H9 (cell line): ENCODE data around the gene NKAIN2. TPM values are rescaled to one million over a fixed set of nuclear protein-coding genes. Genes with fewer than 3 reads are reported as not detected.

Source experiments
- DNase-seq: peaks from one replicate; pipeline ENCODE4 v3.0.0-alpha.2; 2017
- H2AFZ ChIP-seq: one replicate; pipeline ENCODE4 v1.6.1; 2013; ENCODE audit warnings: mild to moderate bottlenecking, low read length, control low read depth, moderate library complexity
- H2AK5ac ChIP-seq: 2 replicates; pipeline ENCODE4 v1.6.1; 2013; ENCODE audit warnings: low read length, control low read depth, mixed read lengths; ENCODE audit not compliant: insufficient read length
- H2BK120ac ChIP-seq: one replicate; pipeline ENCODE4 v1.6.1; 2013; ENCODE audit warnings: low read depth, mild to moderate bottlenecking, low read length, control low read depth, inconsistent platforms; ENCODE audit not compliant: poor library complexity, severe bottlenecking
- H2BK12ac ChIP-seq: 2 replicates; pipeline ENCODE4 v1.6.1; 2013; ENCODE audit warnings: low read length, control low read depth, mixed read lengths, low read depth; ENCODE audit not compliant: insufficient read length
- H2BK15ac ChIP-seq: 2 replicates; pipeline ENCODE4 v1.6.1; 2013; ENCODE audit warnings: low read depth, low read length, control low read depth
- H2BK20ac ChIP-seq: one replicate; pipeline ENCODE4 v1.6.1; 2013; ENCODE audit warnings: low read depth, mild to moderate bottlenecking, low read length, control low read depth, inconsistent platforms; ENCODE audit not compliant: poor library complexity, severe bottlenecking
- H2BK5ac ChIP-seq: 2 replicates; pipeline ENCODE4 v1.6.1; 2013; ENCODE audit warnings: low read length, control low read depth, mixed read lengths; ENCODE audit not compliant: insufficient read length
- H3K14ac ChIP-seq: 2 replicates; pipeline ENCODE4 v1.6.1; 2013; ENCODE audit warnings: low read length, control low read depth; ENCODE audit not compliant: insufficient read depth
- H3K18ac ChIP-seq: 2 replicates; pipeline ENCODE4 v1.6.1; 2013; ENCODE audit warnings: low read depth, mild to moderate bottlenecking, mixed read lengths, low read length, control low read depth; ENCODE audit not compliant: insufficient read length
- H3K23ac ChIP-seq: 2 replicates; pipeline ENCODE4 v1.6.1; 2013; ENCODE audit warnings: low read length, control low read depth, mixed read lengths, low read depth; ENCODE audit not compliant: insufficient read length
- H3K23me2 ChIP-seq: 2 replicates; pipeline ENCODE4 v1.6.1; 2013; ENCODE audit warnings: low read depth, mild to moderate bottlenecking, mixed read lengths, low read length, control low read depth; ENCODE audit not compliant: insufficient read length, poor library complexity, severe bottlenecking
- H3K27ac ChIP-seq: 2 replicates; pipeline ENCODE4 v1.5.1; 2013; ENCODE audit warnings: low read length, control low read depth, mixed read lengths, low read depth; ENCODE audit not compliant: insufficient read length
- H3K27me3 ChIP-seq: 2 replicates; pipeline ENCODE4 v1.6.1; 2013; ENCODE audit warnings: low read length, control low read depth, inconsistent platforms; ENCODE audit not compliant: insufficient read depth
- H3K4ac ChIP-seq: 2 replicates; pipeline ENCODE4 v1.6.1; 2013; ENCODE audit warnings: low read depth, mild to moderate bottlenecking, control low read depth, inconsistent platforms, low read length, moderate library complexity
- H3K4me1 ChIP-seq: 2 replicates; pipeline ENCODE4 v1.6.1; 2013; ENCODE audit warnings: low read length, control low read depth, inconsistent platforms; ENCODE audit not compliant: insufficient read depth
- H3K4me2 ChIP-seq: 2 replicates; pipeline ENCODE4 v1.6.1; 2013; ENCODE audit warnings: low read length, control low read depth, mixed read lengths; ENCODE audit not compliant: insufficient read length, insufficient read depth
- H3K56ac ChIP-seq: 2 replicates; pipeline ENCODE4 v1.6.1; 2013; ENCODE audit warnings: low read depth, mild to moderate bottlenecking, mixed read lengths, low read length, control low read depth; ENCODE audit not compliant: insufficient read length
- H3K79me1 ChIP-seq: 2 replicates; pipeline ENCODE4 v1.6.1; 2013; ENCODE audit warnings: low read depth, mild to moderate bottlenecking, moderate library complexity, low read length, control low read depth, inconsistent platforms; ENCODE audit not compliant: insufficient read depth, poor library complexity, severe bottlenecking
- H3K79me2 ChIP-seq: 2 replicates; pipeline ENCODE4 v1.6.1; 2013; ENCODE audit warnings: low read length, control low read depth, inconsistent platforms; ENCODE audit not compliant: insufficient read depth
- H3K9ac ChIP-seq: 2 replicates; pipeline ENCODE4 v1.6.1; 2013; ENCODE audit warnings: low read length, control low read depth, mixed read lengths; ENCODE audit not compliant: insufficient read length; ENCODE audit errors: extremely low read depth
- H3K9me3 ChIP-seq: one replicate; pipeline ENCODE4 v1.6.1; 2013; ENCODE audit warnings: low read depth, low read length, inconsistent platforms; ENCODE audit not compliant: control insufficient read depth
- H3T11ph ChIP-seq: one replicate; pipeline ENCODE4 v1.6.1; 2013; ENCODE audit warnings: mild to moderate bottlenecking, low read length, control low read depth, inconsistent platforms
- H4K20me1 ChIP-seq: one replicate; pipeline ENCODE4 v1.6.1; 2013; ENCODE audit not compliant: control insufficient read depth, insufficient read length, insufficient read depth
- H4K5ac ChIP-seq: 2 replicates; pipeline ENCODE4 v1.6.1; 2013; ENCODE audit warnings: low read depth, mild to moderate bottlenecking, mixed read lengths, low read length, control low read depth; ENCODE audit not compliant: insufficient read length
- H4K8ac ChIP-seq: replicated peaks from 2 replicates; pipeline ENCODE4 v1.6.1; 2013; ENCODE audit warnings: low read length, control low read depth, mixed read lengths, low read depth; ENCODE audit not compliant: insufficient read length
- H4K91ac ChIP-seq: 2 replicates; pipeline ENCODE4 v1.6.1; 2013; ENCODE audit warnings: low read depth, mild to moderate bottlenecking, moderate library complexity, mixed read lengths, low read length, control low read depth; ENCODE audit not compliant: insufficient read length
- H3K27ac Mint-ChIP-seq, 3 experiments: 2 replicates in 2 of 3; 3 replicates in 1 of 3; pipeline ENCODE4 v1.8.0; 2020 to 2021; ENCODE audit warnings: mixed read lengths in 3 of 3, mild to moderate bottlenecking in 1 of 3, moderate library complexity in 1 of 3
- H3K27me3 Mint-ChIP-seq: 2 replicates; pipeline ENCODE4 v1.8.0; 2021; ENCODE audit warnings: low read depth, mild to moderate bottlenecking, moderate library complexity, mixed read lengths
- H3K36me3 Mint-ChIP-seq, 3 experiments: 2 replicates in 2 of 3; 3 replicates in 1 of 3; pipeline ENCODE4 v1.8.0; 2020 to 2021; ENCODE audit warnings: low read depth in 3 of 3, mixed read lengths in 3 of 3; ENCODE audit not compliant: insufficient read depth in 1 of 3
- H3K4me1 Mint-ChIP-seq, 2 experiments: 2 replicates each; pipeline ENCODE4 v1.8.0; 2020; ENCODE audit warnings: mixed read lengths in 2 of 2
- H3K4me3 Mint-ChIP-seq, 2 experiments: 2 replicates in 1 of 2; 3 replicates in 1 of 2; pipeline ENCODE4 v1.8.0; 2020 to 2021; ENCODE audit warnings: mild to moderate bottlenecking in 2 of 2, mixed read lengths in 2 of 2, moderate library complexity in 1 of 2
- H3K9me3 Mint-ChIP-seq, 2 experiments: 2 replicates in 1 of 2; 3 replicates in 1 of 2; pipeline ENCODE4 v1.8.0; 2020; ENCODE audit warnings: mild to moderate bottlenecking in 2 of 2, mixed read lengths in 2 of 2, moderate library complexity in 1 of 2
- WGBS: extraction: QIAGEN DNeasy Blood & Tissue Kit; methylation state at CpG from one replicate; pipeline ENCODE4 v1.1.7; 2013; ENCODE audit warnings: missing lambda C conversion rate, low lambda C conversion rate, mixed read lengths; ENCODE audit not compliant: insufficient read length; ENCODE audit errors: extremely low coverage; 5-methylcytosine and 5-hydroxymethylcytosine counted together
- total RNA-seq: library from RNA; stranded (reverse); gene quantifications from 2 replicates; pipeline ENCODE4 v1.2.1, GENCODE V29; 2021
- TF ChIP-seq, protein P1 (sequence below): fragments of 200-600 bp; sonication (generic); conservative IDR thresholded peaks from 3 replicates; pipeline ENCODE4 v1.8.0; 2021; ENCODE audit warnings: antibody characterized with exemption, mild to moderate bottlenecking

The NKAIN2 gene
- total RNA-seq, 1 experiment from 2014 or later, result 0.17 TPM

DNA sequence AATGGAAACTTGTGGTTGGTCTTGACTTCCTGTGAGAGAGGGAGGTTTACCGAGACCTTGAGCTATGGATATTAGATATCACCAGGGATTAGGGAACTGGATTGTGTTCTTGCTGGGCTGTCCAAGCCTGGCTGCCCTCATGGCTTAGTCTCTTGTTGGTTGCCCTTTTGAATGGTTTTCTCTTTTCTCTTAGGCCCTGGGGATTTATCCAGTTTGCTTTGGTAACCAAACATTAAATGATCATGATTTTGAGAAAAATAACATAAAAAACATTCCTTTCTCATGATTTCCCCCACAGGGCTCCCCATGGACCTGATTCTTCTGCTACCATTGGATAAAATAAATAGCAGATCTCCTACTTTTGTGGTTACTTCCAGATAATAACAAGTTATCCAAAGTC lies 852.2 kb downstream of the NKAIN2 start:
- H3T11ph ChIP-seq, result no peak overlapping the region
- TF ChIP-seq, protein P1, sequence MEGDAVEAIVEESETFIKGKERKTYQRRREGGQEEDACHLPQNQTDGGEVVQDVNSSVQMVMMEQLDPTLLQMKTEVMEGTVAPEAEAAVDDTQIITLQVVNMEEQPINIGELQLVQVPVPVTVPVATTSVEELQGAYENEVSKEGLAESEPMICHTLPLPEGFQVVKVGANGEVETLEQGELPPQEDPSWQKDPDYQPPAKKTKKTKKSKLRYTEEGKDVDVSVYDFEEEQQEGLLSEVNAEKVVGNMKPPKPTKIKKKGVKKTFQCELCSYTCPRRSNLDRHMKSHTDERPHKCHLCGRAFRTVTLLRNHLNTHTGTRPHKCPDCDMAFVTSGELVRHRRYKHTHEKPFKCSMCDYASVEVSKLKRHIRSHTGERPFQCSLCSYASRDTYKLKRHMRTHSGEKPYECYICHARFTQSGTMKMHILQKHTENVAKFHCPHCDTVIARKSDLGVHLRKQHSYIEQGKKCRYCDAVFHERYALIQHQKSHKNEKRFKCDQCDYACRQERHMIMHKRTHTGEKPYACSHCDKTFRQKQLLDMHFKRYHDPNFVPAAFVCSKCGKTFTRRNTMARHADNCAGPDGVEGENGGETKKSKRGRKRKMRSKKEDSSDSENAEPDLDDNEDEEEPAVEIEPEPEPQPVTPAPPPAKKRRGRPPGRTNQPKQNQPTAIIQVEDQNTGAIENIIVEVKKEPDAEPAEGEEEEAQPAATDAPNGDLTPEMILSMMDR, result no peak
- H3K9me3 ChIP-seq, result no peaks in the 10 kb centered on the region
- Mint-ChIP-seq H3K9me3 (no peaks in the 10 kb centered on the region), H3K4me1 (peaks cover 5 to 8% of the 10 kb centered on the region in 2 experiments), H3K36me3 (no peaks in the 10 kb centered on the region), H3K27ac (no peak overlapping the region), H3K4me3 (no peak overlapping the region), H3K27me3 (no peaks in the 10 kb centered on the region)
- no peak overlapping the region for H3K9ac ChIP-seq
- WGBS, result no CpG with 5 or more reads among the region's 1 CpG
- H4K5ac ChIP-seq, result no peak overlapping the region
- no peak overlapping the region for H2AFZ ChIP-seq
- H3K23ac ChIP-seq, result no peak overlapping the region
- H2BK120ac ChIP-seq, result no peak overlapping the region
- H3K79me2 ChIP-seq, result no peaks in the 10 kb centered on the region
- no peak overlapping the region for H3K4ac ChIP-seq
- H2BK20ac ChIP-seq, result no peak overlapping the region
- peaks cover 4% of the 10 kb centered on the region; the same call in 1 of the 2 replicates for H3K4me1 ChIP-seq
- H3K4me2 ChIP-seq, result no peak overlapping the region
- no peak overlapping the region for H4K8ac ChIP-seq
- no peak for DNase-seq
- H3K23me2 ChIP-seq, result no peaks in the 10 kb centered on the region
- no peaks in the 10 kb centered on the region for H3K27me3 ChIP-seq
- no peaks in the 10 kb centered on the region for H3K79me1 ChIP-seq
- H2BK12ac ChIP-seq, result no peak overlapping the region
- H2BK5ac ChIP-seq, result no peak overlapping the region
- no peak overlapping the region for H2BK15ac ChIP-seq
- no peak overlapping the region for H3K18ac ChIP-seq
- H4K20me1 ChIP-seq, result no peaks in the 10 kb centered on the region
- H2AK5ac ChIP-seq, result no peak overlapping the region
- H3K56ac ChIP-seq, result no peak overlapping the region
- H3K27ac ChIP-seq, result no peak overlapping the region
- no peak overlapping the region for H4K91ac ChIP-seq
- H3K14ac ChIP-seq, result no peak overlapping the region
